Calu3 (cell line): ENCODE measurements around the gene MKI67. TPM values are rescaled to one million over a fixed set of nuclear protein-coding genes. Genes with fewer than 3 reads are reported as not detected.

Source experiments
- BruUV-seq: library from RNA; stranded (reverse); fragments of 400-500 nt; replicated peaks from 2 replicates; lab custom pipeline; 2021; lab: Mats Ljungman, UMichigan
- CTCF ChIA-PET: fragments of 300-600 bp; sonication (Branson Sonifier 250); formaldehyde crosslinking; loops from one replicate; lab custom pipeline; 2022; ENCODE audit warnings: antibody characterized with exemption; lab: Charles Lee
- DNase-seq: peaks from one replicate; pipeline ENCODE4 v3.0.0; 2022
- H3K27ac Mint-ChIP-seq: one replicate; pipeline ENCODE4 v1.8.0; 2022; ENCODE audit warnings: mixed read lengths; ENCODE audit not compliant: unreplicated experiment
- H3K27me3 Mint-ChIP-seq: one replicate; pipeline ENCODE4 v1.8.0; 2022; ENCODE audit warnings: mixed read lengths; ENCODE audit not compliant: unreplicated experiment
- H3K36me3 Mint-ChIP-seq: one replicate; pipeline ENCODE4 v1.8.0; 2022; ENCODE audit warnings: mild to moderate bottlenecking, moderate library complexity, mixed read lengths; ENCODE audit not compliant: insufficient read depth, unreplicated experiment
- H3K4me1 Mint-ChIP-seq: one replicate; pipeline ENCODE4 v1.8.0; 2022; ENCODE audit warnings: mild to moderate bottlenecking, low read depth, mixed read lengths; ENCODE audit not compliant: unreplicated experiment
- H3K4me3 Mint-ChIP-seq: one replicate; pipeline ENCODE4 v1.8.0; 2022; ENCODE audit warnings: mild to moderate bottlenecking, low read depth, moderate library complexity, mixed read lengths; ENCODE audit not compliant: unreplicated experiment
- H3K9me3 Mint-ChIP-seq: one replicate; pipeline ENCODE4 v1.8.0; 2022; ENCODE audit warnings: low read depth, mixed read lengths; ENCODE audit not compliant: unreplicated experiment
- CTCF ChIP-seq: fragments of 200-600 bp; IDR thresholded peaks from one replicate; pipeline ENCODE4 v1.8.0; 2022; ENCODE audit warnings: antibody characterized with exemption; ENCODE audit not compliant: unreplicated experiment
- intact Hi-C: fragments of 100-400 bp; cut with micrococcal nuclease; formaldehyde crosslinking; loops from one replicate; pipeline ENCODE4 v1.10.0; 2022; ENCODE audit not compliant: unreplicated experiment
- total RNA-seq: library from RNA; stranded (reverse); gene quantifications from 2 replicates; pipeline ENCODE4 v1.2.3, GENCODE V29; 2022

Gene MKI67
- total RNA-seq, 1 experiment from 2014 or later = 87.8 TPM

- Mint-ChIP-seq H3K27ac (no peak overlapping the region), H3K36me3 (no peaks in the 10 kb centered on the region), H3K4me3 (no peak overlapping the region), H3K9me3 (no peaks in the 10 kb centered on the region), H3K27me3 (peaks cover 47% of the 10 kb centered on the region), H3K4me1 (no peaks in the 10 kb centered on the region)
- no TSS peak for BruUV-seq
- no peak for TF ChIP-seq CTCF
- CTCF ChIA-PET = interaction anchor here (1.1 kb wide), 1 partner anchor 40 kb away, joined by 5 read pairs; no protein-coding TSS in a partner anchor
- no peak for DNase-seq
- intact Hi-C loops = no loop called here
Observed at GRCh38 chr10:128165536-128165935, 39.3 kb upstream of the MKI67 start.

- H3K4me3 Mint-ChIP-seq = no peak overlapping the region
- no peak for DNase-seq
- H3K9me3 Mint-ChIP-seq = no peaks in the 10 kb centered on the region
- peaks cover 52% of the 10 kb centered on the region for H3K27me3 Mint-ChIP-seq
- CTCF ChIA-PET = no interaction called here
- H3K27ac Mint-ChIP-seq = no peak overlapping the region
- no peaks in the 10 kb centered on the region for H3K36me3 Mint-ChIP-seq
- H3K4me1 Mint-ChIP-seq = no peaks in the 10 kb centered on the region
- no peak for TF ChIP-seq CTCF
- intact Hi-C loops = no loop called here
- BruUV-seq = no TSS peak
Observed at GRCh38 chr10:128163701-128164100, 37.5 kb upstream of the MKI67 start.

- Mint-ChIP-seq H3K27ac (no peak overlapping the region), H3K4me3 (no peak overlapping the region), H3K4me1 (peaks cover 14% of the 10 kb centered on the region), H3K9me3 (no peaks in the 10 kb centered on the region), H3K27me3 (peaks cover 46% of the 10 kb centered on the region), H3K36me3 (peaks cover 4% of the 10 kb centered on the region)
- no peak for TF ChIP-seq CTCF
- CTCF ChIA-PET = no interaction called here
- no TSS peak for BruUV-seq
- no peak for DNase-seq
- intact Hi-C loops = no loop called here
Observed at GRCh38 chr10:128161031-128161430, 34.8 kb upstream of the MKI67 start.

- Mint-ChIP-seq H3K36me3 (peaks cover 4% of the 10 kb centered on the region), H3K9me3 (no peaks in the 10 kb centered on the region), H3K4me3 (no peak overlapping the region), H3K27me3 (peaks cover 44% of the 10 kb centered on the region), H3K4me1 (peaks cover 14% of the 10 kb centered on the region), H3K27ac (no peak overlapping the region)
- CTCF ChIA-PET = no interaction called here
- no peak for TF ChIP-seq CTCF
- no TSS peak for BruUV-seq
- no peak for DNase-seq
- intact Hi-C loops = no loop called here
Observed at GRCh38 chr10:128160297-128160711, 34.1 kb upstream of the MKI67 start.
